Body of pancreas (tissue), 4 donors: ENCODE measurements around the gene GDF3.

Source experiments
- POLR2A ChIP-seq, 3 donors: fragments of 450-650 bp; IDR thresholded peaks; one replicate each; pipeline ENCODE4 v1.6.1; 2016; ENCODE audit warnings: antibody characterized with exemption in 3 of 3, mild to moderate bottlenecking in 2 of 3
- TF ChIP-seq, protein P1 (sequence below), 7 experiments: fragments of 450-650 bp in 4 of 7; fragments of 200-600 bp in 3 of 7; sonication (generic) in 3 of 7; IDR thresholded peaks; one replicate each; pipeline ENCODE4 v1.5.1; 2016 to 2019; ENCODE audit warnings: antibody characterized with exemption in 7 of 7

- TF ChIP-seq, protein P1, sequence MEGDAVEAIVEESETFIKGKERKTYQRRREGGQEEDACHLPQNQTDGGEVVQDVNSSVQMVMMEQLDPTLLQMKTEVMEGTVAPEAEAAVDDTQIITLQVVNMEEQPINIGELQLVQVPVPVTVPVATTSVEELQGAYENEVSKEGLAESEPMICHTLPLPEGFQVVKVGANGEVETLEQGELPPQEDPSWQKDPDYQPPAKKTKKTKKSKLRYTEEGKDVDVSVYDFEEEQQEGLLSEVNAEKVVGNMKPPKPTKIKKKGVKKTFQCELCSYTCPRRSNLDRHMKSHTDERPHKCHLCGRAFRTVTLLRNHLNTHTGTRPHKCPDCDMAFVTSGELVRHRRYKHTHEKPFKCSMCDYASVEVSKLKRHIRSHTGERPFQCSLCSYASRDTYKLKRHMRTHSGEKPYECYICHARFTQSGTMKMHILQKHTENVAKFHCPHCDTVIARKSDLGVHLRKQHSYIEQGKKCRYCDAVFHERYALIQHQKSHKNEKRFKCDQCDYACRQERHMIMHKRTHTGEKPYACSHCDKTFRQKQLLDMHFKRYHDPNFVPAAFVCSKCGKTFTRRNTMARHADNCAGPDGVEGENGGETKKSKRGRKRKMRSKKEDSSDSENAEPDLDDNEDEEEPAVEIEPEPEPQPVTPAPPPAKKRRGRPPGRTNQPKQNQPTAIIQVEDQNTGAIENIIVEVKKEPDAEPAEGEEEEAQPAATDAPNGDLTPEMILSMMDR (IDR thresholded peaks at IDR 0.05), result no peak
- no peak for TF ChIP-seq POLR2A (IDR thresholded peaks at IDR 0.05)
Observed at GRCh38 chr12:7732993-7733392, 37.4 kb upstream of the GDF3 start.
